Measurements from ENCODE around the gene RIN3.

DNA sequence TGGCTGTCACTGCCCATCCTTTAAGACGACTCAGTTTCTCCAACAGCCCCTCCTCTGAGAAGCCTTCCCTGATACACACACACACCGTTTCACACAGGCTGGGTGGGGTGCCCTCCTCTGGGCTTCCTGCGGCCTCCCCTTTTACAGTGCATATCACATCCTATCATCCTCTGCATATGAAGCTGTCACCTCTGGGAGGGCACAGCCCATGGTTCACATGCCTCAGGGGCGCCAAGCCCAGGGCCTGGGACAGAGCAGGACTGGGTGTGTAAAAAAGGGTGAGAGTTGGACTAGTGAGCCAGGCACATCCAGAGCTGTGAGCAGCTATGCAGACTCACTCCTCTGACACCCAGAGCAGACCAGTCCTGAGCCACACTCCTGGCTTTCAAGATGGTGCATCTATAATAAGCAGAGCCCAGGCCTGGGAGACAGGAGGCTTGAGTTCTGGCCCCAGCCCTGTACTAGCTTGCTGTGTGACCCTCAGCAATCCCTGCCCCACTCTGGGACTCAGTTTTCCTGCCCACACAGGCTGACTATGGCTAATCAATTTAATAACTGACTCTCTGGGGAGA is 172.3 kb downstream of the RIN3 start:
- TF ChIP-seq, protein P1, sequence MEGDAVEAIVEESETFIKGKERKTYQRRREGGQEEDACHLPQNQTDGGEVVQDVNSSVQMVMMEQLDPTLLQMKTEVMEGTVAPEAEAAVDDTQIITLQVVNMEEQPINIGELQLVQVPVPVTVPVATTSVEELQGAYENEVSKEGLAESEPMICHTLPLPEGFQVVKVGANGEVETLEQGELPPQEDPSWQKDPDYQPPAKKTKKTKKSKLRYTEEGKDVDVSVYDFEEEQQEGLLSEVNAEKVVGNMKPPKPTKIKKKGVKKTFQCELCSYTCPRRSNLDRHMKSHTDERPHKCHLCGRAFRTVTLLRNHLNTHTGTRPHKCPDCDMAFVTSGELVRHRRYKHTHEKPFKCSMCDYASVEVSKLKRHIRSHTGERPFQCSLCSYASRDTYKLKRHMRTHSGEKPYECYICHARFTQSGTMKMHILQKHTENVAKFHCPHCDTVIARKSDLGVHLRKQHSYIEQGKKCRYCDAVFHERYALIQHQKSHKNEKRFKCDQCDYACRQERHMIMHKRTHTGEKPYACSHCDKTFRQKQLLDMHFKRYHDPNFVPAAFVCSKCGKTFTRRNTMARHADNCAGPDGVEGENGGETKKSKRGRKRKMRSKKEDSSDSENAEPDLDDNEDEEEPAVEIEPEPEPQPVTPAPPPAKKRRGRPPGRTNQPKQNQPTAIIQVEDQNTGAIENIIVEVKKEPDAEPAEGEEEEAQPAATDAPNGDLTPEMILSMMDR (IDR thresholded peaks at IDR 0.05), result no peak
- no peak for TF ChIP-seq POLR2A (IDR thresholded peaks at IDR 0.05)
- no peak for TF ChIP-seq POLR2AphosphoS5 (IDR thresholded peaks at IDR 0.05)
